ENCODE measurements around the gene NQO1. TPM values are rescaled to one million over a fixed set of nuclear protein-coding genes. Genes with fewer than 3 reads are reported as not detected.
A peak's percentile ranks its signal among the peaks of the same experiment; 100 is the strongest.

NQO1 gene
- total RNA-seq, 2 experiments from 2014 or later, result 7.6 to 8.1 TPM

DNA sequence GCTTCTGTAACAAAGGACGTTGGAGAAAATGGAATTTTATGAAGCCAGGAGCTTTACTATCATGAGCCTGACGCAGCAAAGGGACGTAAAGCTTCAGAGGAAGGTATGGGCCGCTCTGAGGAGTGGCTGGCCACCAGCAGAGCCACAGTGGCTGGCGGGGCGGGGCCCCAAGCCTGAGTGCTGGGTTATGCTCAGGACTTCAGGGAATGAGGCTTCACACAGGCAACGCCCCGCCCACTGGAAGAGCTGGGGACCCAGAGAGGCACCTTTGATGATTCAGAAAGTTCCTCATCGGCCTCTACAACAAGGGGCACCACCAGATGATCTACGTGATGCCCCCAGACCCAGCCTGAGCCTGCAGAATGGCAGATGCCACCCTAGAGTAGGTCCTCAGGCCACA is 19.6 kb upstream of the NQO1 start:
- H3K27ac Mint-ChIP-seq, result no peak overlapping the region
- peaks cover 9% of the 10 kb centered on the region for H3K4me1 Mint-ChIP-seq (ENCODE audit: low read depth)
- CTCF ChIA-PET, result interaction anchor here (3.0 kb wide), 1 partner anchor 9 kb away, joined by 15 read pairs; the partner anchor contains the start of gene NOB1

GRCh38 chr16:69745232-69745612 is 18.9 kb upstream of the NQO1 start:
- Mint-ChIP-seq H3K36me3 (ENCODE audit: low read depth) (peaks cover 68% of the 10 kb centered on the region), H3K27me3 (no peaks in the 10 kb centered on the region), H3K4me1 (ENCODE audit: low read depth) (peaks cover 7% of the 10 kb centered on the region), H3K27ac (no peak overlapping the region), H3K4me3 (no peak overlapping the region), H3K9me3 (no peaks in the 10 kb centered on the region)
- ATAC-seq (no peak), DNase-seq (no peak)
- intact Hi-C loops (cut with micrococcal nuclease), result no loop called here
- ChIA-PET POLR2A (interaction anchor here (1.0 to 2.5 kb wide), 5 partner anchors 9 to 340 kb away, joined by 3 to 19 read pairs (median 4); partner anchors contain the start of genes NOB1 and WWP2), CTCF (interaction anchor here (3.0 kb wide), 1 partner anchor 9 kb away, joined by 15 read pairs; the partner anchor contains the start of gene NOB1)
- TF ChIP-seq, protein P1, sequence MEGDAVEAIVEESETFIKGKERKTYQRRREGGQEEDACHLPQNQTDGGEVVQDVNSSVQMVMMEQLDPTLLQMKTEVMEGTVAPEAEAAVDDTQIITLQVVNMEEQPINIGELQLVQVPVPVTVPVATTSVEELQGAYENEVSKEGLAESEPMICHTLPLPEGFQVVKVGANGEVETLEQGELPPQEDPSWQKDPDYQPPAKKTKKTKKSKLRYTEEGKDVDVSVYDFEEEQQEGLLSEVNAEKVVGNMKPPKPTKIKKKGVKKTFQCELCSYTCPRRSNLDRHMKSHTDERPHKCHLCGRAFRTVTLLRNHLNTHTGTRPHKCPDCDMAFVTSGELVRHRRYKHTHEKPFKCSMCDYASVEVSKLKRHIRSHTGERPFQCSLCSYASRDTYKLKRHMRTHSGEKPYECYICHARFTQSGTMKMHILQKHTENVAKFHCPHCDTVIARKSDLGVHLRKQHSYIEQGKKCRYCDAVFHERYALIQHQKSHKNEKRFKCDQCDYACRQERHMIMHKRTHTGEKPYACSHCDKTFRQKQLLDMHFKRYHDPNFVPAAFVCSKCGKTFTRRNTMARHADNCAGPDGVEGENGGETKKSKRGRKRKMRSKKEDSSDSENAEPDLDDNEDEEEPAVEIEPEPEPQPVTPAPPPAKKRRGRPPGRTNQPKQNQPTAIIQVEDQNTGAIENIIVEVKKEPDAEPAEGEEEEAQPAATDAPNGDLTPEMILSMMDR (IDR thresholded peaks at IDR 0.05), result no peak

More for the DNA sequence above, 19.6 kb upstream of the NQO1 start:
- Mint-ChIP-seq H3K9me3 (no peaks in the 10 kb centered on the region), H3K27me3 (no peaks in the 10 kb centered on the region), H3K4me3 (no peak overlapping the region), H3K36me3 (ENCODE audit: low read depth) (peaks cover 70% of the 10 kb centered on the region)
- intact Hi-C loops (cut with micrococcal nuclease), result no loop called here
- TF ChIP-seq, protein P1 (IDR thresholded peaks at IDR 0.05), result no peak
- no peak for ATAC-seq
- no peak for DNase-seq
- POLR2A ChIA-PET, result interaction anchor here (1.0 to 2.5 kb wide), 5 partner anchors 8 to 340 kb away, joined by 3 to 19 read pairs (median 4); partner anchors contain the start of genes NOB1 and WWP2

DNA sequence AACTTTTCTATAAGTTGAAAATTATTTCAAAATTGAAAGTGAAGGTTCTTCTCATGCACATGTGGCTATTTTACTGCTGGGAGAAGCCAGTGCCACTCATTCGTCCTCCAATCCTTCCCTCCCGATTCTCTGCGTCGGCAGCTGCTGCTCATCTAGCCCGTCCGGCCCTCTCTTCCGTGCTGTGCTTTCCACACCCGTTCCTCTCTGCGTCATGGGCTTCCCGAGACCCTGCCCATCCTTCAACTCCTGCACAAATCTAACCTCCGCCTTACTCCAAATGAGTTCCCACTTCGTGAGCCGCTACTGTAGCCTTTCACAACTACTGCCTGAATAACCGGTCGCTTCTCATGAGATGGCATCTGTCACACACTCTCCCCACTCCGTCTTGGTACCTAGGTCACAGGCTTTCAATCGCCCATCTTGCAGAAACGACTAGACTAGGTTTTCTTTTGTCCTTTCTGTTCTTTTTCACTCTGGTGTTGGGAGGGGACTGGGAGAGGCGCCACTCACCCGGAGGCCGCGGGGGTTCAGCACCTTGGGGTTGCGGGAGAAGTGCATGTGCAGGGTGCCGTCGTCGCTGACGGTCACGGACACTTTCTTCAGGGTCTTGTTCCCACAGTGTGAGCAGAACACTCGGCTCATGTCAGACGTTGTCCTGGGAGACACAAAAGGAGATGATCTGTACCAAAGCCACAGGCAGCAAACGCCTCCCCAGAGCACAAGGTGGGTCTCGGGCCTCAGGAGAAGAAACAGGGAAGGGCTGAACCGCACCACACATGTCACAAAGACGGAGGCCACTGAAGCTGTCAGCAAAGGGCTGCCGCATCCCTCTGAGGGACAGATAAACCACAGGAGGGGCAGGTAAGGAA is 18.2 kb upstream of the NQO1 start:
- intact Hi-C loops (cut with micrococcal nuclease), result no loop called here
- ChIA-PET CTCF (interaction anchor here (3.0 kb wide), 1 partner anchor 10 kb away, joined by 15 read pairs; the partner anchor contains the start of gene NOB1), POLR2A (interaction anchor here (1.0 to 2.5 kb wide), 3 partner anchors 9 to 339 kb away, joined by 3 to 19 read pairs (median 4); partner anchors contain the start of gene WWP2)
- DNase-seq, result no peak
- TF ChIP-seq, protein P1 (IDR thresholded peaks at IDR 0.05), result no peak
- ATAC-seq, result no peak
- Mint-ChIP-seq H3K27ac (peak overlapping the region; percentile 16), H3K9me3 (no peaks in the 10 kb centered on the region), H3K36me3 (ENCODE audit: low read depth) (peaks cover 72% of the 10 kb centered on the region), H3K4me3 (no peak overlapping the region), H3K27me3 (no peaks in the 10 kb centered on the region), H3K4me1 (ENCODE audit: low read depth) (peaks cover 7% of the 10 kb centered on the region)

GRCh38 chr16:69741951-69742904 is 15.9 kb upstream of the NQO1 start:
- no peak overlapping the region for H3K27ac Mint-ChIP-seq

More at GRCh38 chr16:69741951-69742904, 15.9 kb upstream of the NQO1 start:
- no peak overlapping the region for H3K4me3 Mint-ChIP-seq
- ATAC-seq (no peak), DNase-seq (no peak)
- H3K27me3 Mint-ChIP-seq, result no peaks in the 10 kb centered on the region
- ChIA-PET CTCF (interaction anchor here (0.8 to 1.8 kb wide), 3 partner anchors 12 to 33 kb away, joined by 3 to 7 read pairs (median 5); partner anchors contain the start of gene NOB1), POLR2A (interaction anchor here (0.8 to 2.7 kb wide), 5 partner anchors 12 to 21 kb away, joined by 3 to 11 read pairs (median 3); partner anchors contain the start of genes NOB1 and NQO1)
- H3K36me3 Mint-ChIP-seq (ENCODE audit: low read depth), result peaks cover 54% of the 10 kb centered on the region
- H3K4me1 Mint-ChIP-seq (ENCODE audit: low read depth), result no peaks in the 10 kb centered on the region
- intact Hi-C loops (cut with micrococcal nuclease), result no loop called here
- no peaks in the 10 kb centered on the region for H3K9me3 Mint-ChIP-seq
- TF ChIP-seq, protein P1 (IDR thresholded peaks at IDR 0.05), result no peak
